ENCODE results near the gene C17orf75. TPM values are rescaled to one million over a fixed set of nuclear protein-coding genes. Genes with fewer than 3 reads are reported as not detected.
"Not testable (repeated sequence)": the region's sequence is repeated elsewhere in the genome, so short reads cannot be mapped to it uniquely, and the experiment has no call there.

The C17orf75 gene
- total RNA-seq, 1 donor from 2014 or later: 19.4 TPM

DNA sequence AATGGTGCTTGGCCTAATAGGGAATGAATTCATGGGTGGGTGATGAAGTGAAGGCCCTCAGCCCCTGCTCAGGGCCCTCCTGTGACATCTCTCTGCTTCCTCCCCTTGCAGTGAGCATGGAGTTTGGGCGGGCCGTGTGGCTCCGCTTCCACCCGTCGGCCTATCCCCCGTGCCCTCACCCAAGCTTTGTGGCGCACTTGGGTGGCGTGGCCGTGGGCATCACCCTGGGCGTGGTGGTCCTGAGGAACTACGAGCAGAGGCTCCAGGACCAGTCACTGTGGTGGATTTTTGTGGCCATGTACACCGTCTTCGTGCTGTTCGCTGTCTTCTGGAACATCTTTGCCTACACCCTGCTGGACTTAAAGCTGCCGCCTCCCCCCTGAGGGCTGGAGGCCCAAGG is 21.1 kb downstream of the C17orf75 start:
- Mint-ChIP-seq H3K27me3 (ENCODE audit: unreplicated experiment) (peaks cover 9% of the 10 kb centered on the region), H3K9me3 (ENCODE audit: unreplicated experiment) (no peaks in the 10 kb centered on the region), H3K4me3 (ENCODE audit: unreplicated experiment) (no peak overlapping the region), H3K4me1 (ENCODE audit: unreplicated experiment) (peaks cover 5% of the 10 kb centered on the region), H3K36me3 (ENCODE audit: unreplicated experiment) (no peaks in the 10 kb centered on the region), H3K27ac (ENCODE audit: unreplicated experiment) (no peak overlapping the region)
- no peak for DNase-seq (ENCODE audit: extremely low spot score, unreplicated experiment)
- TF ChIP-seq, protein P1, sequence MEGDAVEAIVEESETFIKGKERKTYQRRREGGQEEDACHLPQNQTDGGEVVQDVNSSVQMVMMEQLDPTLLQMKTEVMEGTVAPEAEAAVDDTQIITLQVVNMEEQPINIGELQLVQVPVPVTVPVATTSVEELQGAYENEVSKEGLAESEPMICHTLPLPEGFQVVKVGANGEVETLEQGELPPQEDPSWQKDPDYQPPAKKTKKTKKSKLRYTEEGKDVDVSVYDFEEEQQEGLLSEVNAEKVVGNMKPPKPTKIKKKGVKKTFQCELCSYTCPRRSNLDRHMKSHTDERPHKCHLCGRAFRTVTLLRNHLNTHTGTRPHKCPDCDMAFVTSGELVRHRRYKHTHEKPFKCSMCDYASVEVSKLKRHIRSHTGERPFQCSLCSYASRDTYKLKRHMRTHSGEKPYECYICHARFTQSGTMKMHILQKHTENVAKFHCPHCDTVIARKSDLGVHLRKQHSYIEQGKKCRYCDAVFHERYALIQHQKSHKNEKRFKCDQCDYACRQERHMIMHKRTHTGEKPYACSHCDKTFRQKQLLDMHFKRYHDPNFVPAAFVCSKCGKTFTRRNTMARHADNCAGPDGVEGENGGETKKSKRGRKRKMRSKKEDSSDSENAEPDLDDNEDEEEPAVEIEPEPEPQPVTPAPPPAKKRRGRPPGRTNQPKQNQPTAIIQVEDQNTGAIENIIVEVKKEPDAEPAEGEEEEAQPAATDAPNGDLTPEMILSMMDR (IDR thresholded peaks at IDR 0.05): no peak

DNA sequence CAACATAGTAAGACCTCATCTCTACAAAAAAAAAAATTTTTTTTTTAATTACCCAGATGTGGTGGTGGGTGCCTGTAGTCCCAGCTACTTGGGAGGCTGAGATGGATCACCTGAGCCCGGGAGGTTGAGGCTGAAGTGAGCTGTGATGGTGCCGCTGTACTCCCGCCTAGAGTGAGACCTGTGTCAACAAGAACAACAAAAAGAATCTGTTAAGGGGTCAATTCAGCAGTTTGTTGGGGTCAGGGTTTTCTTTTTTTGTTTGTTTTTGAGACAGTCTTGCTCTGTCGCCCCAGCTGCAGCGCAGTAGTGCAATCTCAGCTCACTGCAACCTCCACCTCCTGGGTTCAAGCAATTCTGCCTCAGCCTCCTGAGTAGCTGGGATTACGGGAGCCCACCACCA is 21.9 kb downstream of the C17orf75 start:
- H3K27ac Mint-ChIP-seq (ENCODE audit: unreplicated experiment); H3K9me3 Mint-ChIP-seq (ENCODE audit: unreplicated experiment); H3K4me1 Mint-ChIP-seq (ENCODE audit: unreplicated experiment); DNase-seq (ENCODE audit: extremely low spot score, unreplicated experiment); H3K36me3 Mint-ChIP-seq (ENCODE audit: unreplicated experiment); H3K4me3 Mint-ChIP-seq (ENCODE audit: unreplicated experiment): not testable (repeated sequence)
- H3K27me3 Mint-ChIP-seq (ENCODE audit: unreplicated experiment): peaks cover 16% of the 10 kb centered on the region

DNA sequence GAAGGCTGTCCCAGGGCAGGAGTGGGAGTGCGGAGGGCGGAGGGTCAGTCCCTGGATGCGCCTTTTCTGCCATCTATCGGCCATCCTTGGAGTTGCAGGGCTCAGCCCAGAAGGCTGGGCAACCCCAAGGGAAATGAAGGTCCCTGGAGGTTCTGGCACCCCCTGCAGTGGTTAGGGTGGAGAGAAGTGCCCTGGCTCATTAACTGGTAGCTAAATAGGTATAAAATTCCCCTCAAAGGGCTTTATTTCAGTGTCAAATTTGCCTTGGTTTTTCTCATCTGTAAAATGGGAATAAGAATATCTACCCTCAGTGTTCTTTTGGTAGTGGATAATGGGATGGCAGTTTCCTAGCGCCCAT is 22.4 kb downstream of the C17orf75 start:
- no peak overlapping the region for H3K27ac Mint-ChIP-seq (ENCODE audit: unreplicated experiment)
- H3K4me3 Mint-ChIP-seq (ENCODE audit: unreplicated experiment): no peak overlapping the region
- H3K27me3 Mint-ChIP-seq (ENCODE audit: unreplicated experiment): peaks cover 21% of the 10 kb centered on the region
- H3K9me3 Mint-ChIP-seq (ENCODE audit: unreplicated experiment): no peaks in the 10 kb centered on the region
- DNase-seq (ENCODE audit: extremely low spot score, unreplicated experiment): peak; percentile 88
- peaks cover 3% of the 10 kb centered on the region for H3K4me1 Mint-ChIP-seq (ENCODE audit: unreplicated experiment)
- TF ChIP-seq, protein P1 (IDR thresholded peaks at IDR 0.05): peak; percentile 91
- no peaks in the 10 kb centered on the region for H3K36me3 Mint-ChIP-seq (ENCODE audit: unreplicated experiment)

DNA sequence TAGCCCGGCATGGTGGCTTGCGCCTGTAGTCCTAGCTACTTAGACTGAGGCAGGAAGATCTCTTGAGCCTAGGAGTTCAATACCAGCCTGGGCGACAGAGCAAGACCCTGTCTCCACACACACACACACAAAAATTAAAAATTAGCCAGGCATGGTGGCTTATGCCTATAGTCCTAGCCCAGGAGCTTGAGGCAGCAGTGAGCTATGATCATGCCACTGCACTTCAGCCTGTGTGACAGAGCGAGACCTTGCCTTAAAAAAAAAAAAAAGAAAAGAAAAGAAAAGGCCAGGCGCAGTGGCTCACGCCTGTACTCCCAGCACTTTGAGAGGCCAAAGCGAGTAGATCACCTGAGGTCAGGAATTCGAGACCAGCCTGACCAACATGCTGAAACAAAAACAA is 23.9 kb downstream of the C17orf75 start:
- Mint-ChIP-seq H3K27me3 (ENCODE audit: unreplicated experiment) (peaks cover 21% of the 10 kb centered on the region), H3K4me3 (ENCODE audit: unreplicated experiment) (no peak overlapping the region), H3K4me1 (ENCODE audit: unreplicated experiment) (no peaks in the 10 kb centered on the region), H3K27ac (ENCODE audit: unreplicated experiment) (no peak overlapping the region), H3K36me3 (ENCODE audit: unreplicated experiment) (no peaks in the 10 kb centered on the region), H3K9me3 (ENCODE audit: unreplicated experiment) (no peaks in the 10 kb centered on the region)
- TF ChIP-seq, protein P1 (IDR thresholded peaks at IDR 0.05): no peak
- no peak for DNase-seq (ENCODE audit: extremely low spot score, unreplicated experiment)

DNA sequence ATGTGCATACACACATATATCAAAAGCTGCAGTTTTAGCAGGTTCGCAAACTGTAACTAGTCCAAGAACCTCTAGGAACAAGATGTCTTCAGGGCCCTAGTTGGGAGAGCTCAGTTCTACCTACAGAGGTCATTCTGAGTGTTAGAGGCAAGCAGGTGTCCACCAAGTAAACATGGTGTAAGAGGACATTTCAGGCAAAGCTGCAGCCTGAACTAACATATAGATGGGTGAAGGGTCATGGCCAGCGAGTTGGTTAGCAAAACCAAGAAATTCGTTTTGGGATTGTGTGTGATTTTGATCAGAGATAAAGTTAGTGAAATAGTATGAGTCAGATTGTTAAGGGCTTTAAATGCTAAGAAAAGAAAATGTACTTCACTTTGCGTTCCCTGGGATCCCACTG is 24.6 kb downstream of the C17orf75 start:
- no peak for DNase-seq (ENCODE audit: extremely low spot score, unreplicated experiment)
- Mint-ChIP-seq H3K9me3 (ENCODE audit: unreplicated experiment) (no peaks in the 10 kb centered on the region), H3K36me3 (ENCODE audit: unreplicated experiment) (no peaks in the 10 kb centered on the region), H3K4me1 (ENCODE audit: unreplicated experiment) (no peaks in the 10 kb centered on the region), H3K4me3 (ENCODE audit: unreplicated experiment) (no peak overlapping the region), H3K27me3 (ENCODE audit: unreplicated experiment) (peaks cover 21% of the 10 kb centered on the region), H3K27ac (ENCODE audit: unreplicated experiment) (no peak overlapping the region)
- TF ChIP-seq, protein P1 (IDR thresholded peaks at IDR 0.05): no peak

DNA sequence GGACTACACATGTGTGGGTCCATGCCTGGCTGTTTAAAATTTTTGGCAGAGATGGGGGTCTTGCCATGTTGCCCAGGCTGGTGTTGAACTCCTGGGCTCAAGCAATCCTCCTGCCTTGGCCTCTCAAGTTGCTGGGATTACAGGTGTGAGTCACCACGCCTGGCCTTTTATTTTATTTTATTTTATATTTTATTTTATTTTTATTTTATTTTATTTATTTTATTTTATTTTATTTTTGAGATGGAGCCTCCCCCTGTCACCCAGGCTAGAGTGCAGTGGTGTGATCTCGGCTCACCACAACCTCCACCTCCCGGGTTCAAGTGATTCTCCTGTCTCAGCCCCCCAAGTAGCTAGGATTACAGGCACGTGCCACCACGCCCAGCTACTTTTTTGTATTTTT is 25.3 kb downstream of the C17orf75 start:
- H3K27ac Mint-ChIP-seq (ENCODE audit: unreplicated experiment); H3K4me3 Mint-ChIP-seq (ENCODE audit: unreplicated experiment); H3K4me1 Mint-ChIP-seq (ENCODE audit: unreplicated experiment); DNase-seq (ENCODE audit: extremely low spot score, unreplicated experiment); H3K9me3 Mint-ChIP-seq (ENCODE audit: unreplicated experiment); H3K36me3 Mint-ChIP-seq (ENCODE audit: unreplicated experiment): not testable (repeated sequence)
- H3K27me3 Mint-ChIP-seq (ENCODE audit: unreplicated experiment): peaks cover 21% of the 10 kb centered on the region

Data from osteocyte (in vitro differentiated cells).